EH (cell line): ENCODE data around the gene KCNQ1.

Source experiments
- DNase-seq: peaks from one replicate; pipeline ENCODE4 v3.0.0-alpha.2; 2015; ENCODE audit warnings: low read depth

KCNQ1 gene

GRCh38 chr11:2766166-2766565, 321.4 kb downstream of the KCNQ1 start:
- no peak for DNase-seq

GRCh38 chr11:2767071-2767470, 322.3 kb downstream of the KCNQ1 start:
- no peak for DNase-seq

GRCh38 chr11:2767801-2768200, 323.0 kb downstream of the KCNQ1 start:
- DNase-seq = no peak

- peak; percentile 90 for DNase-seq
These were observed 323.9 kb downstream of the KCNQ1 start for GRCh38 chr11:2768471-2769408.

GRCh38 chr11:2769409-2770095, 324.7 kb downstream of the KCNQ1 start:
- no peak for DNase-seq

- DNase-seq = no peak
These were observed 325.4 kb downstream of the KCNQ1 start for GRCh38 chr11:2770096-2770751.

GRCh38 chr11:2770761-2771301, 326.0 kb downstream of the KCNQ1 start:
- peak; percentile 21 for DNase-seq

- no peak for DNase-seq
These were observed 327.1 kb downstream of the KCNQ1 start for GRCh38 chr11:2771758-2772466.

GRCh38 chr11:2772544-2773031, 327.8 kb downstream of the KCNQ1 start:
- DNase-seq = peak; percentile 60

GRCh38 chr11:2774173-2775082, 329.6 kb downstream of the KCNQ1 start:
- no peak for DNase-seq

GRCh38 chr11:2775083-2775625, 330.3 kb downstream of the KCNQ1 start:
- no peak for DNase-seq

GRCh38 chr11:2775626-2776350, 331.0 kb downstream of the KCNQ1 start:
- no peak for DNase-seq

GRCh38 chr11:2776351-2777061, 331.7 kb downstream of the KCNQ1 start:
- no peak for DNase-seq

GRCh38 chr11:2777386-2777785, 332.6 kb downstream of the KCNQ1 start:
- DNase-seq = peak; percentile 72

- DNase-seq = no peak
These were observed 333.2 kb downstream of the KCNQ1 start for GRCh38 chr11:2777871-2778629.

- peak; percentile 84 for DNase-seq
These were observed 334.1 kb downstream of the KCNQ1 start for GRCh38 chr11:2778630-2779498.

GRCh38 chr11:2779499-2779980, 334.7 kb downstream of the KCNQ1 start:
- DNase-seq = no peak
